GM18868 (cell line): ENCODE results near the gene TOGARAM1.
A peak's percentile ranks its signal among the peaks of the same experiment; 100 is the strongest.
"Not testable (repeated sequence)": the region's sequence is repeated elsewhere in the genome, so short reads cannot be mapped to it uniquely, and the experiment has no call there.

ENCODE experiments used
- ATAC-seq: cut with Tn5 transposase; IDR thresholded peaks from one replicate; pipeline ENCODE4 v1.9.1; 2021; ENCODE audit warnings: mild to moderate bottlenecking, moderate library complexity; ENCODE audit not compliant: unreplicated experiment

The TOGARAM1 gene

DNA sequence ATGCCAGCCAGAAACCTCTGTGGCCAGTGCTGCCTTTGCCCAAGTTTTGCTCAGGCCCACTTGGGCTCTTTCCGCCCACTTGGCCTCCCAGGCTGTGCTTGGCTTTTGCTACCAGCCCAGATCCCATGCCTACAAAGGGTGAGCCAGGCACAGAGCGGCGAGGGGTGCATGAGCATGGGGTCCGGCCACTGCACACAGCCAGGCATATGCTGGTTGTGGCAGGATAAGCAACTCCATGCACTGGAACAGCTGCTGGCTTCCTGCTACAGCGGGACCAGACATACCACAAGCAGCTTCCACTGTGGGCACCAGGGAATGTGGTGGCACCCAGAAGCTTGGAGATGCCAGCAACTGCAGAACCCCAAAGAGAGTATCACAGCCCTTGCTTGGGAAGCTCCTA, 76.3 kb downstream of the TOGARAM1 start:
- ATAC-seq, result no peak

DNA sequence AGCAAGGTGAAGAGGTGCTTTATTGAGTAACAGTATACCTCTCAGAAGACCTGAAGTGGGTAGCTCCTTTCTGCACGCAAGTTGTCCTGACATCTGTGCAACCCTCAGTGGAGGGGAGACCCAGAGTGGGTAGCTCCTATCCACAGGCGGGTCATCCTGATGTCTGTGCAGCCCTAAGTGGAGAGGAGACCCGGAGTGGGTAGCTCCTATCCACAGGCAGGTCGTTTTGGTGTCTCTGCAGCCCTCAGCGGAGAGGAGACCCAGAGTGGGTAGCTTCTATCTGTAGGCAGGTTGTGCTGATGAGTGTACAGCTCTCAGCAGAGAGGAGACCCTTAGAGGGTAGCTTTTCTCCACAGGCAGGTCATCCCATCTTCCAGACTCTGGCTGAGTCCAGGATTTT, 76.9 kb downstream of the TOGARAM1 start:
- ATAC-seq, result no peak

DNA sequence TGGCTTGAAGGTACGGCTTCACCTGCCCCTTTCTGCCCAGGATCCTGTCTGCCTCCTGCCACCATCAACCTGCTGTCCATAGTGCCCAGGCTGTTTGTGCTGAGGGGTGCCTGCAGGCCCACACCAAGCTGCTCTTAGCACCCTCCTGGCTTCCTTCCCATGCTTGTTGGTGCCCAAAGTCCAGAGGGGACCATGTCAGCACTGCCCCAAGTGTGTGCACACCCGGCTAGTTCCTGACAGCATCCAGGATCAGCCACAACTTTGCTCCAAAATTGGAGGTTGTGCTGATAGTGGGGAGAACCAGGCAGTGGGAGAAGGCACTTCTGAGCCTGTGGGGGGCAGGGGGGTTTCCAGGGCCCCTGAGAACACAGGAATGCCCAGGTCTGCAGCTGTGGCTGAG, 77.4 kb downstream of the TOGARAM1 start:
- ATAC-seq, result no peak

- no peak for ATAC-seq
Measured at GRCh38 chr14:45041641-45042040, 79.7 kb downstream of the TOGARAM1 start.

GRCh38 chr14:45044638-45045037, 82.6 kb downstream of the TOGARAM1 start:
- ATAC-seq, result no peak

DNA sequence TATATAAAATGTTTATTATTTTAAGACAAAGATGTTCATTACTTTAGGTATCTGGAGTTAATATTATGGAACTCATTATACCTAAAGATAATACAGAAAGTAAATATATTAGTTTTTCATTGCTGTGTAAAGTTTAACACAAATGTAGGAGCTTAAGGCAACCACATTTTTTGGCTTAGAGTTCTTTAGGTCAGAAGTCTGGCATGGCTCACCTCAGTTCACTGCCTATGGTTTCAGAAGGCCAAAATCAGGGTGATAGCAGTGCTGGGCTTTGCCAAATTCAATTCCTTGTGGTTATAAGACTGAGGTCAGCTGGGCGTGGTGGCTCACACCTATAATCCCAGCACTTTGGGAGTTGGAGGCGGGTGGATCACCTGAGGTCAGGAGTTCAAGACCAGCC, 86.4 kb downstream of the TOGARAM1 start:
- peak; percentile 17 for ATAC-seq

DNA sequence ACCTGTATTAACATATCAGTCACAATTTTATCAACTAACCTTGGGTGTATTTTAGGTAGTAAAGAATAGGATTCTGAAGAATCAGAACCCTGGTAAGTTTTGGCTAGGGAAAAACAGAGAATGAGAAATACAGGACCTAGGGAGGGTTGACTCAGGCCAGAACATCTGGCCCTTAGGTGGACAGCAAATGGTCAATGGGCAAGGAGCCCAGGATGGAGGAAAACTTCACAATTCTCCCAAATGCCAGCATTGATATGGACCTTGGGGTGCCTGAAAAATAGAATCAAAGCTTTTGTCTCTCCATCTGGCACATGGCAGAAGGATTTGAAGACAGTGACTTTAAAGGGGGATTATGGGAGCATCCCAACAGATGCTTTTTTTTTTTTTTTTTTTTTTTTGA, 89.2 kb downstream of the TOGARAM1 start:
- no peak for ATAC-seq

- ATAC-seq, result no peak
Measured at GRCh38 chr14:45051896-45052295, 89.9 kb downstream of the TOGARAM1 start.

- no peak for ATAC-seq
Measured at GRCh38 chr14:45057349-45057748, 95.4 kb downstream of the TOGARAM1 start.

GRCh38 chr14:45057881-45058364, 95.9 kb downstream of the TOGARAM1 start:
- ATAC-seq, result no peak

DNA sequence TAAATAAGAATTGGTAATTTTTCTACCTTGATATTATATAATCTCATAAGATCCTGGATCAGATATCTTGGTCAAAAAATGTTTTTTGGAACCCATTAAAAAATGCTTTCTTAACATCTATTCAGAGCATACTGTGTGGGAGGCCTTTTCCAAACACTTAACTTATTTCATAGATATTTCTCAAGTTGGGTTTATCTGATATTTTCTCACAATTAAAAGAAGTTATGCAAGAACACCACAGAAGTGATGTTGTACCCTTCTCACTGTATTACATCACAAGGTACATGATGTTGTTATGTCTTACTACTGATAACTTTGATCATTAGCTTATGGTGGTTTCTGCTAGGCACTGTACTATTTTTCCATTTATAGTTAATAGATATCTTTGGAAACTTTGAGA, 98.6 kb downstream of the TOGARAM1 start:
- no peak for ATAC-seq

- ATAC-seq, result no peak
Measured at GRCh38 chr14:45065540-45065939, 103.5 kb downstream of the TOGARAM1 start.

GRCh38 chr14:45065956-45066355, 104.0 kb downstream of the TOGARAM1 start:
- ATAC-seq, result no peak

- ATAC-seq, result no peak
Measured at GRCh38 chr14:45066667-45067066, 104.7 kb downstream of the TOGARAM1 start.

DNA sequence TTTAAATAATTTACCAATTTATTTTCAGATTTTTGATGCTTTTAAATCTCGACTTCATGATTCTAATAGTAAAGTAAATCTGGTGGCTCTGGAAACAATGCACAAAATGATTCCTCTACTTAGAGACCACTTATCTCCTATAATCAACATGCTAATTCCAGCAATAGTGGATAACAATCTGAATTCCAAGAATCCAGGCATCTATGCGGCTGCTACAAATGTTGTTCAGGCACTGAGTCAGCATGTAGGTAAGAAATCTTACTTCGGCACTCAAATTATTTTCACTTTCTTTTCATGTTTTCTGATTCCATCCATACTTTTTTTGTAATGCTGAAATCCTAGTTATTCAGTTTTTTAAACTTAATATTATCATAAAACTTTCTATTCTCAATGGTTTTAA, 106.4 kb downstream of the TOGARAM1 start:
- ATAC-seq, result no peak

DNA sequence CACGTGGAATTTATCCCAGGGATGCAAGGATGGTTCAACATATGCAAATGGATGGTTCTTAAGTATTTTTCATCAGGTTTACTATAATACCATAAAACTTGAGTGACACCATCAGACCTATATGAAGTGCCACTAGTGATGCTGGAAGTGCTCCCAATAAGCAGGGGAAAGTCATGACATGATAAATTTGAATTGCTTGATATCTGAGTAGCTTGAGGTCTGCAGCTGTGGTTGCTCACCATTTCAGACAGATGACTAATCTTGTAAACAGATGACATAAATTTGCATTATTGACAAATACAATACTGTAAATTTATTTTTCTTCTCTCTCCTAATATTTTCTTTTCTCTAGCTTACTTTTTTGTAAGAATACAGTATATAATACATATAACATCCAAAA, 108.2 kb downstream of the TOGARAM1 start:
- no peak for ATAC-seq

- no peak for ATAC-seq
Measured at GRCh38 chr14:45072126-45072525, 110.1 kb downstream of the TOGARAM1 start.

DNA sequence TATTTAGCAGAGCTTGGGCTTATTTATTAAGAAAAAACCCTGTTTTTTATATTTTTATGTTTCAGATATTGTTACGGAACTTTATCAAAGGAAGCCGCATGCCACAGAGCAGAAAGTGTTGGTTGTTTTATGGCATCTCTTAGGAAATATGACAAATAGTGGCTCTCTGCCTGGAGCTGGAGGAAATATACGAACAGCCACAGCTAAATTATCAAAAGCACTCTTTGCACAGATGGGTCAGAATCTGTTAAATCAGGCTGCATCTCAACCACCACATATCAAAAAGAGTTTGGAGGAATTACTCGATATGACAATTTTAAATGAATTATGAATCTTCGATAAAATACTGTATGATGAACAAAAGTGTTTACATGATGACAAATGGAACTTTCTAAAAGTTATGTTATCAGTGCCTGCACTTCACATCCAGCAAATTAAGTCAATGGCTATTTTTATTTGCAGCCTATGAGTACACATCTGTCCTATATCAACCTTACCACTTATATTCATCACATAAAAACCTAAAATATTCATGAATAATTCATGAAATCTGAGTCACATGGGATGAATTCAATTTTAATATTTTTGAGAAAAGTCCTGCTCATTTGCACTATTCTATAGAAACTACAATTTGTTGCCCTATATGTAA, 111.4 kb downstream of the TOGARAM1 start:
- no peak for ATAC-seq

GRCh38 chr14:45078323-45078722, 116.3 kb downstream of the TOGARAM1 start:
- no peak for ATAC-seq

GRCh38 chr14:45080416-45080968, 118.5 kb downstream of the TOGARAM1 start:
- not testable (repeated sequence) for ATAC-seq

GRCh38 chr14:45081096-45081495, 119.1 kb downstream of the TOGARAM1 start:
- ATAC-seq, result not testable (repeated sequence)

GRCh38 chr14:45082420-45082819, 120.4 kb downstream of the TOGARAM1 start:
- no peak for ATAC-seq

GRCh38 chr14:45083617-45083975, 121.6 kb downstream of the TOGARAM1 start:
- no peak for ATAC-seq
